ENCODE data around the gene GSTP1.
"Not testable (repeated sequence)": the region's sequence is repeated elsewhere in the genome, so short reads cannot be mapped to it uniquely, and the experiment has no call there.

- TF ChIP-seq, protein P1, sequence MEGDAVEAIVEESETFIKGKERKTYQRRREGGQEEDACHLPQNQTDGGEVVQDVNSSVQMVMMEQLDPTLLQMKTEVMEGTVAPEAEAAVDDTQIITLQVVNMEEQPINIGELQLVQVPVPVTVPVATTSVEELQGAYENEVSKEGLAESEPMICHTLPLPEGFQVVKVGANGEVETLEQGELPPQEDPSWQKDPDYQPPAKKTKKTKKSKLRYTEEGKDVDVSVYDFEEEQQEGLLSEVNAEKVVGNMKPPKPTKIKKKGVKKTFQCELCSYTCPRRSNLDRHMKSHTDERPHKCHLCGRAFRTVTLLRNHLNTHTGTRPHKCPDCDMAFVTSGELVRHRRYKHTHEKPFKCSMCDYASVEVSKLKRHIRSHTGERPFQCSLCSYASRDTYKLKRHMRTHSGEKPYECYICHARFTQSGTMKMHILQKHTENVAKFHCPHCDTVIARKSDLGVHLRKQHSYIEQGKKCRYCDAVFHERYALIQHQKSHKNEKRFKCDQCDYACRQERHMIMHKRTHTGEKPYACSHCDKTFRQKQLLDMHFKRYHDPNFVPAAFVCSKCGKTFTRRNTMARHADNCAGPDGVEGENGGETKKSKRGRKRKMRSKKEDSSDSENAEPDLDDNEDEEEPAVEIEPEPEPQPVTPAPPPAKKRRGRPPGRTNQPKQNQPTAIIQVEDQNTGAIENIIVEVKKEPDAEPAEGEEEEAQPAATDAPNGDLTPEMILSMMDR (IDR thresholded peaks at IDR 0.05; ENCODE audit: low read depth, low read length), result not testable (repeated sequence)
- not testable (repeated sequence) for TF ChIP-seq EZH2phosphoT487 (IDR thresholded peaks at IDR 0.05; ENCODE audit: low read depth)
These were observed 37.0 kb downstream of the GSTP1 start for GRCh38 chr11:67620621-67621020.
